ENCODE measurements around the gene TWF1. TPM values are rescaled to one million over a fixed set of nuclear protein-coding genes. Genes with fewer than 3 reads are reported as not detected.

The TWF1 gene
- total and polyA plus RNA-seq, 2 experiments from 2014 or later: 31.3 to 52.1 TPM

DNA sequence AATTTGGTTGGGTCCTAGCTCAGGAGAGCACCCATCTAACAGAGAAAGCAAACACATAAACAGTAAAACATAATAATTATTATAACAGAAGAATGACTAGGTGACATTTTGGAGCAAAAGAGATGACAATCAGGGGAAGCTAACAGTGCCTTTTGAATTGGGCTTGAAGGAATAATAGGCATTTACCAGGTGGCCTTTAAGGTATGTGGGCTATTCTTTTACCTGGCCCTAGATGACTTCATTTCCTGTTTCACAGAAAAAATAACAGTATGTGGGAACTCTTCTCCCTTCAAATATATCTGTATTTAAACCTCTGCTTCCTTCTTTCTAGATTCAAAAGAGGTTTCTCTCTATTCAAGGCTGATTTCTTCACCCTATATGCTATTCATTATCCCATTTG is 43.5 kb downstream of the TWF1 start:
- ATAC-seq (peak; percentile 9; the same call in 2 of the 3 replicates), DNase-seq (ENCODE audit: low spot score) (peak; percentile 84)
- Mint-ChIP-seq H3K27me3 (ENCODE audit: insufficient read depth, low read depth, poor library complexity) (peaks cover 9% of the 10 kb centered on the region), H3K9me3 (no peaks in the 10 kb centered on the region; the same call in 2 of the 3 replicates), H3K27ac (peak overlapping the region; percentile 86), H3K4me3 (no peak overlapping the region), H3K4me1 (peaks cover 44% of the 10 kb centered on the region), H3K36me3 (ENCODE audit: low read depth) (peaks cover 4% of the 10 kb centered on the region; the same call in 2 of the 3 replicates)
- H4K20me1 ChIP-seq (replicated peaks; ENCODE audit: insufficient read depth): no peaks in the 10 kb centered on the region
- no peak overlapping the region for H2AFZ ChIP-seq
- no peaks in the 10 kb centered on the region for H3K27me3 ChIP-seq (ENCODE audit: insufficient read depth)
- no peak overlapping the region for H3K4me3 ChIP-seq
- H3F3A ChIP-seq (replicated peaks; ENCODE audit: low read depth): no peaks in the 10 kb centered on the region
- peaks cover 13% of the 10 kb centered on the region for H3K79me2 ChIP-seq (replicated peaks; ENCODE audit: insufficient read depth)
- H3K36me3 ChIP-seq (ENCODE audit: insufficient read depth): no peaks in the 10 kb centered on the region
- H3K27ac ChIP-seq (ENCODE audit: low read depth): peak overlapping the region; percentile 97
- H3K4me1 ChIP-seq (ENCODE audit: insufficient read depth): peaks cover 48% of the 10 kb centered on the region
- H3K9me2 ChIP-seq (ENCODE audit: insufficient read depth): no peaks in the 10 kb centered on the region
- H3K4me2 ChIP-seq: peak overlapping the region; percentile 29
- TF ChIP-seq JUNB (IDR thresholded peaks at IDR 0.05; ENCODE audit: unreplicated experiment) (no peak), EZH2 (IDR thresholded peaks at IDR 0.05; ENCODE audit: low read depth, unreplicated experiment) (no peak), ZNF114 (CRISPR knock-in tag; IDR thresholded peaks at IDR 0.05) (no peak)

GRCh38 chr12:43761500-43761899 is 44.6 kb downstream of the TWF1 start:
- no peak for TF ChIP-seq POLR2AphosphoS5 (IDR thresholded peaks at IDR 0.05; ENCODE audit: low read depth)
- TF ChIP-seq, protein P1, sequence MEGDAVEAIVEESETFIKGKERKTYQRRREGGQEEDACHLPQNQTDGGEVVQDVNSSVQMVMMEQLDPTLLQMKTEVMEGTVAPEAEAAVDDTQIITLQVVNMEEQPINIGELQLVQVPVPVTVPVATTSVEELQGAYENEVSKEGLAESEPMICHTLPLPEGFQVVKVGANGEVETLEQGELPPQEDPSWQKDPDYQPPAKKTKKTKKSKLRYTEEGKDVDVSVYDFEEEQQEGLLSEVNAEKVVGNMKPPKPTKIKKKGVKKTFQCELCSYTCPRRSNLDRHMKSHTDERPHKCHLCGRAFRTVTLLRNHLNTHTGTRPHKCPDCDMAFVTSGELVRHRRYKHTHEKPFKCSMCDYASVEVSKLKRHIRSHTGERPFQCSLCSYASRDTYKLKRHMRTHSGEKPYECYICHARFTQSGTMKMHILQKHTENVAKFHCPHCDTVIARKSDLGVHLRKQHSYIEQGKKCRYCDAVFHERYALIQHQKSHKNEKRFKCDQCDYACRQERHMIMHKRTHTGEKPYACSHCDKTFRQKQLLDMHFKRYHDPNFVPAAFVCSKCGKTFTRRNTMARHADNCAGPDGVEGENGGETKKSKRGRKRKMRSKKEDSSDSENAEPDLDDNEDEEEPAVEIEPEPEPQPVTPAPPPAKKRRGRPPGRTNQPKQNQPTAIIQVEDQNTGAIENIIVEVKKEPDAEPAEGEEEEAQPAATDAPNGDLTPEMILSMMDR (conservative IDR thresholded peaks at IDR 0.05; ENCODE audit: low read depth in 2 of 2): no peak
- Histone ChIP-seq H3K4me2 (peak overlapping the region; percentile 31; the same call in 1 of the 2 replicates), H2AFZ (no peak overlapping the region), H3K4me3 (no peak overlapping the region), H3K27ac (ENCODE audit: low read depth) (peak overlapping the region; percentile 97), H3K9me2 (ENCODE audit: insufficient read depth) (no peaks in the 10 kb centered on the region), H3K4me1 (ENCODE audit: insufficient read depth) (peaks cover 48% of the 10 kb centered on the region), H3K79me2 (replicated peaks; ENCODE audit: insufficient read depth) (peaks cover 24% of the 10 kb centered on the region), H4K20me1 (replicated peaks; ENCODE audit: insufficient read depth) (no peaks in the 10 kb centered on the region), H3F3A (replicated peaks; ENCODE audit: low read depth) (no peaks in the 10 kb centered on the region), H3K36me3 (ENCODE audit: insufficient read depth) (no peaks in the 10 kb centered on the region), H3K27me3 (ENCODE audit: insufficient read depth) (no peaks in the 10 kb centered on the region)
- Mint-ChIP-seq H3K27ac (peak overlapping the region; percentile 85), H3K36me3 (ENCODE audit: low read depth) (peaks cover 5% of the 10 kb centered on the region; the same call in 2 of the 3 replicates), H3K4me1 (peaks cover 46% of the 10 kb centered on the region), H3K9me3 (no peaks in the 10 kb centered on the region; the same call in 2 of the 3 replicates), H3K27me3 (ENCODE audit: insufficient read depth, low read depth, poor library complexity) (peaks cover 9% of the 10 kb centered on the region), H3K4me3 (no peak overlapping the region)
- no peak for DNase-seq (ENCODE audit: low spot score)
- no peak for ATAC-seq

- ATAC-seq: no peak
Observed at GRCh38 chr12:43760396-43760795, 45.7 kb downstream of the TWF1 start.

More at GRCh38 chr12:43760396-43760795, 45.7 kb downstream of the TWF1 start:
- H3K36me3 Mint-ChIP-seq (ENCODE audit: low read depth): peaks cover 5% of the 10 kb centered on the region; the same call in 2 of the 3 replicates
- Histone ChIP-seq H3F3A (replicated peaks; ENCODE audit: low read depth) (no peaks in the 10 kb centered on the region), H3K9me2 (ENCODE audit: insufficient read depth) (no peaks in the 10 kb centered on the region), H3K4me2 (peak overlapping the region; percentile 84), H3K36me3 (ENCODE audit: insufficient read depth) (no peaks in the 10 kb centered on the region), H2AFZ (no peak overlapping the region), H3K4me3 (peak overlapping the region; percentile 74; the same call in 1 of the 2 replicates), H3K79me2 (replicated peaks; ENCODE audit: insufficient read depth) (peaks cover 29% of the 10 kb centered on the region), H3K4me1 (ENCODE audit: insufficient read depth) (peaks cover 48% of the 10 kb centered on the region), H3K27me3 (ENCODE audit: insufficient read depth) (no peaks in the 10 kb centered on the region), H3K27ac (ENCODE audit: low read depth) (no peak overlapping the region), H4K20me1 (replicated peaks; ENCODE audit: insufficient read depth) (no peaks in the 10 kb centered on the region)
- no peaks in the 10 kb centered on the region; the same call in 2 of the 3 replicates for H3K9me3 Mint-ChIP-seq
- no peak overlapping the region for H3K27ac Mint-ChIP-seq
- peaks cover 46% of the 10 kb centered on the region for H3K4me1 Mint-ChIP-seq
- H3K4me3 Mint-ChIP-seq: peak overlapping the region; percentile 91
- no peak for DNase-seq (ENCODE audit: low spot score)
- peaks cover 9% of the 10 kb centered on the region for H3K27me3 Mint-ChIP-seq (ENCODE audit: insufficient read depth, low read depth, poor library complexity)
- TF ChIP-seq NANOG (IDR thresholded peaks at IDR 0.05; ENCODE audit: borderline replicate concordance): no peak
- TF ChIP-seq ZNF331 (CRISPR knock-in tag; IDR thresholded peaks at IDR 0.05; ENCODE audit: low read depth): no peak
- TF ChIP-seq STAT1 (IDR thresholded peaks at IDR 0.05; ENCODE audit: unreplicated experiment): no peak
- TF ChIP-seq, protein P1 (conservative IDR thresholded peaks at IDR 0.05; ENCODE audit: low read depth in 2 of 2): no peak
- TF ChIP-seq JUNB (IDR thresholded peaks at IDR 0.05; ENCODE audit: unreplicated experiment): no peak
- no peak for TF ChIP-seq REST (IDR thresholded peaks at IDR 0.05; ENCODE audit: unreplicated experiment)
